ENCODE results near the gene CATSPERB. TPM values are rescaled to one million over a fixed set of nuclear protein-coding genes. Genes with fewer than 3 reads are reported as not detected.
"Not testable (repeated sequence)": the region's sequence is repeated elsewhere in the genome, so short reads cannot be mapped to it uniquely, and the experiment has no call there.

The CATSPERB gene
- polyA plus RNA-seq, 4 donors, result 0.89 to 0.92 (median 0.92) TPM; not detected in 1

GRCh38 chr14:91677687-91678086 is 54.2 kb downstream of the CATSPERB start:
- not testable (repeated sequence) for FAIRE-seq; H3K4me1 ChIP-seq (ENCODE audit: control insufficient read depth in 3 of 3, insufficient read depth in 2 of 3, low read depth in 1 of 3, low read length in 2 of 3); DNase-seq; H3K4me3 ChIP-seq (ENCODE audit: low read depth in 1 of 3, low read length in 3 of 3); H3K27me3 ChIP-seq (ENCODE audit: control insufficient read depth in 3 of 3, insufficient read depth in 3 of 3, low read length in 3 of 3); H3K36me3 ChIP-seq (ENCODE audit: control insufficient read depth in 3 of 3, insufficient read depth in 2 of 3, low read depth in 1 of 3, low read length in 3 of 3); H3K27ac ChIP-seq (ENCODE audit: low read depth in 1 of 3, low read length in 2 of 3); H3K9me3 ChIP-seq (ENCODE audit: control insufficient read depth in 2 of 2, insufficient read depth in 1 of 2, low read depth in 1 of 2, low read length in 1 of 2)
- WGBS, 3 donors, result 94 to 98% (median 94%) methylated on average over 3 of the region's 3 CpGs

DNA sequence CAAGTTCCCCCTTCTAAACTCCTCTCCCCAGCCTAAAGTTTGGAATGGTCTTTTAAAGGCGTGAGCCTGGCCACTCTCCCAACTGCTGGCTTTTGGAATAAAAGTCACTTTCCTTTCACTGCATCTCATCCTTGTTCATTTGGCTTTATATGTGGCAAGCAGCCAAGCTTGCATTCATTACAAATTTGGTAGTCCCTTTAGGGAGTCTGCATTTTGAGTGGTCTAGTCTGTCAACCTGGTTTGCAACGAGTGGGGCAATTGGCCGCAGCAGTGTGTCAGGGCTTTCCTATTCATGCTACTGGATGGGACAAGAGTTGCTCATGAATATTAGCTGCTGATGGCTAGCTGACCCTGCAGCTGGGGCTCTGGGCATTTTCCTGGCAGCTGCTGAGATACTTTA is 57.0 kb downstream of the CATSPERB start:
- no peak for FAIRE-seq
- H3K9me3 ChIP-seq (ENCODE audit: control insufficient read depth in 2 of 2, insufficient read depth in 1 of 2, low read depth in 1 of 2, low read length in 1 of 2), result peaks cover 0 to 3% of the 10 kb centered on the region in 2 donors
- WGBS, 3 donors, result 72 to 90% (median 85%) methylated on average over 3 of the region's 3 CpGs
- H3K4me3 ChIP-seq (ENCODE audit: low read depth in 1 of 3, low read length in 3 of 3), result no peak overlapping the region
- no peaks in the 10 kb centered on the region for H3K4me1 ChIP-seq (ENCODE audit: control insufficient read depth in 3 of 3, insufficient read depth in 2 of 3, low read depth in 1 of 3, low read length in 2 of 3)
- DNase-seq, result no peak
- H3K36me3 ChIP-seq (ENCODE audit: control insufficient read depth in 3 of 3, insufficient read depth in 2 of 3, low read depth in 1 of 3, low read length in 3 of 3), result no peaks in the 10 kb centered on the region
- no peaks in the 10 kb centered on the region for H3K27me3 ChIP-seq (ENCODE audit: control insufficient read depth in 3 of 3, insufficient read depth in 3 of 3, low read length in 3 of 3)
- no peak overlapping the region for H3K27ac ChIP-seq (ENCODE audit: low read depth in 1 of 3, low read length in 2 of 3)

DNA sequence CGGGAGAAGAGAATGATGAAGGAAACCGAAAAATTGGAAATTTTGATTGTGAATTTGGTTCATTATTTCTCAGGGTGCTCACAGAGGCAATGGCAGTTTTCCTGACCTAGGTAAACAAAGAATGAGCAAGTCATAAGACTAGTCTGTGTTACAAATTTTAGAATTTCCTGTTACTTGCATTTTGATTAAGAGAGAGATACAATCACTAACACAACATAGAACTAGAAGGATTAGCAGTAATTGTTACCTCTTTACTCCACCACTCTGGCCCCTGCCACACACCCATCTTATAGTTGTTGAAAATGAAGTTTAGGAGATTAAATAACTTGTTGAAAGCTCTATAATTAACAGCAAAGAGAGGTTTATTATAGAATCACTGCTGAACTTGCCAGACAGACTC is 62.0 kb downstream of the CATSPERB start:
- Histone ChIP-seq H3K4me1 (ENCODE audit: control insufficient read depth in 3 of 3, insufficient read depth in 2 of 3, low read depth in 1 of 3, low read length in 2 of 3) (no peaks in the 10 kb centered on the region), H3K9me3 (ENCODE audit: control insufficient read depth in 2 of 2, insufficient read depth in 1 of 2, low read depth in 1 of 2, low read length in 1 of 2) (no peaks in the 10 kb centered on the region), H3K4me3 (ENCODE audit: low read depth in 1 of 3, low read length in 3 of 3) (no peak overlapping the region), H3K36me3 (ENCODE audit: control insufficient read depth in 3 of 3, insufficient read depth in 2 of 3, low read depth in 1 of 3, low read length in 3 of 3) (no peaks in the 10 kb centered on the region), H3K27me3 (ENCODE audit: control insufficient read depth in 3 of 3, insufficient read depth in 3 of 3, low read length in 3 of 3) (no peaks in the 10 kb centered on the region), H3K27ac (ENCODE audit: low read depth in 1 of 3, low read length in 2 of 3) (no peak overlapping the region)
- DNase-seq (no peak), FAIRE-seq (no peak)
- WGBS, 3 donors, result 87 to 89% (median 87%) methylated on average over 2 of the region's 2 CpGs

DNA sequence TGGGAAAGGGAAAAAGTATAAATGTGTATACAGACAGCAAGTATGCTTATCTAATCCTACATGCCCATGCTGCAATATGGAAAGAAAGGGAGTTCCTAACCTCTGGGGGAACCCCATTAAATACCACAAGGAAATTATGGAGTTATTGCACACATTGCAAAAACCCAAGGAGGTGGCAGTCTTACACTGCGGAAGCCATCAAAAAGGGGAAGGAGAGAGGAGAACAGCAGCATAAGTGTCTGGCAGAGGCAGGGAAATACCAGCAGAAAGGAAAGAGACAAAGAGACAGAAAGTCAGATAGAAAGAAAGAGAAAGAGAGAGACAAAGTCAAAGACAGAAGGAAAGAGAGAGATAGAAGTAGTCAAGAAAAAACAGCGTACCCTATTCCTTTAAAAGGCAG is 64.8 kb downstream of the CATSPERB start:
- H3K9me3 ChIP-seq (ENCODE audit: control insufficient read depth in 2 of 2, insufficient read depth in 1 of 2, low read depth in 1 of 2, low read length in 1 of 2); H3K4me1 ChIP-seq (ENCODE audit: control insufficient read depth in 3 of 3, insufficient read depth in 2 of 3, low read depth in 1 of 3, low read length in 2 of 3); H3K27ac ChIP-seq (ENCODE audit: low read depth in 1 of 3, low read length in 2 of 3); H3K4me3 ChIP-seq (ENCODE audit: low read depth in 1 of 3, low read length in 3 of 3); FAIRE-seq; H3K27me3 ChIP-seq (ENCODE audit: control insufficient read depth in 3 of 3, insufficient read depth in 3 of 3, low read length in 3 of 3); DNase-seq; H3K36me3 ChIP-seq (ENCODE audit: control insufficient read depth in 3 of 3, insufficient read depth in 2 of 3, low read depth in 1 of 3, low read length in 3 of 3): not testable (repeated sequence)
- WGBS, 3 donors, result 86 to 98% (median 88%) methylated on average over 2 of the region's 2 CpGs

- Histone ChIP-seq H3K27ac (ENCODE audit: low read depth in 1 of 3, low read length in 2 of 3) (no peak overlapping the region), H3K4me3 (ENCODE audit: low read depth in 1 of 3, low read length in 3 of 3) (no peak overlapping the region), H3K4me1 (ENCODE audit: control insufficient read depth in 3 of 3, insufficient read depth in 2 of 3, low read depth in 1 of 3, low read length in 2 of 3) (no peaks in the 10 kb centered on the region), H3K9me3 (ENCODE audit: control insufficient read depth in 2 of 2, insufficient read depth in 1 of 2, low read depth in 1 of 2, low read length in 1 of 2) (no peaks in the 10 kb centered on the region), H3K27me3 (ENCODE audit: control insufficient read depth in 3 of 3, insufficient read depth in 3 of 3, low read length in 3 of 3) (no peaks in the 10 kb centered on the region), H3K36me3 (ENCODE audit: control insufficient read depth in 3 of 3, insufficient read depth in 2 of 3, low read depth in 1 of 3, low read length in 3 of 3) (no peaks in the 10 kb centered on the region)
- DNase-seq, result peak in 1 of 2 donors; percentile 37
- 60 to 95% (median 76%) methylated on average over 2 of the region's 2 CpGs for WGBS, 3 donors
- no peak for FAIRE-seq
These were observed 71.1 kb downstream of the CATSPERB start for GRCh38 chr14:91660790-91661189.

DNA sequence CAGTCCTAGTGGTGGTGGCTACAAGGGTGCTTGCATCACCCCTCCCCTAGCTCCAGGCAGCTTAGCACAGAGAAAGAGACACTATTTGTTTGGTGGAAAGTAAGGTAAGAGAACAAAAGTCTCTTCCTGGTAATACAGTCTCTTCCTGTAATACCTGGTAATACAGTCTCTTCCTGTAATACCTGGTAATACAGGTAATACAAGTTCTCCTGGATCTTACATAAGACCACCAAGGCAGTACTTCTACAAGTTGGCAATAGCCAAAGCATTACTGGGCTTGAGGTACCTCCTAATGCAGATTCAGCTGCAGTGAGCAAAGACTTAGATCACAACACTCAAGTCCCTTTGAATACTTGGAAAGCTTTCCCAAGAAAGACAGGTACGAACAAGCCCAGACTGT is 77.0 kb downstream of the CATSPERB start:
- Histone ChIP-seq H3K4me3 (ENCODE audit: low read depth in 1 of 3, low read length in 3 of 3) (no peak overlapping the region), H3K36me3 (ENCODE audit: control insufficient read depth in 3 of 3, insufficient read depth in 2 of 3, low read depth in 1 of 3, low read length in 3 of 3) (no peaks in the 10 kb centered on the region), H3K9me3 (ENCODE audit: control insufficient read depth in 2 of 2, insufficient read depth in 1 of 2, low read depth in 1 of 2, low read length in 1 of 2) (no peaks in the 10 kb centered on the region), H3K27ac (ENCODE audit: low read depth in 1 of 3, low read length in 2 of 3) (no peak overlapping the region), H3K4me1 (ENCODE audit: control insufficient read depth in 3 of 3, insufficient read depth in 2 of 3, low read depth in 1 of 3, low read length in 2 of 3) (no peaks in the 10 kb centered on the region), H3K27me3 (ENCODE audit: control insufficient read depth in 3 of 3, insufficient read depth in 3 of 3, low read length in 3 of 3) (no peaks in the 10 kb centered on the region)
- FAIRE-seq, result no peak
- no peak for DNase-seq
- 92 to 100% (median 96%) methylated on average over 1 of the region's 1 CpG for WGBS, 3 donors

GRCh38 chr14:91653451-91653850 is 78.4 kb downstream of the CATSPERB start:
- FAIRE-seq (no peak), DNase-seq (no peak)
- H3K36me3 ChIP-seq (ENCODE audit: control insufficient read depth in 3 of 3, insufficient read depth in 2 of 3, low read depth in 1 of 3, low read length in 3 of 3), result no peaks in the 10 kb centered on the region
- H3K4me1 ChIP-seq (ENCODE audit: control insufficient read depth in 3 of 3, insufficient read depth in 2 of 3, low read depth in 1 of 3, low read length in 2 of 3), result no peaks in the 10 kb centered on the region
- no peaks in the 10 kb centered on the region for H3K9me3 ChIP-seq (ENCODE audit: control insufficient read depth in 2 of 2, insufficient read depth in 1 of 2, low read depth in 1 of 2, low read length in 1 of 2)
- no peak overlapping the region for H3K4me3 ChIP-seq (ENCODE audit: low read depth in 1 of 3, low read length in 3 of 3)
- no peaks in the 10 kb centered on the region for H3K27me3 ChIP-seq (ENCODE audit: control insufficient read depth in 3 of 3, insufficient read depth in 3 of 3, low read length in 3 of 3)
- H3K27ac ChIP-seq (ENCODE audit: low read depth in 1 of 3, low read length in 2 of 3), result no peak overlapping the region
- WGBS, 3 donors, result 93 to 98% (median 94%) methylated on average over 2 of the region's 2 CpGs

DNA sequence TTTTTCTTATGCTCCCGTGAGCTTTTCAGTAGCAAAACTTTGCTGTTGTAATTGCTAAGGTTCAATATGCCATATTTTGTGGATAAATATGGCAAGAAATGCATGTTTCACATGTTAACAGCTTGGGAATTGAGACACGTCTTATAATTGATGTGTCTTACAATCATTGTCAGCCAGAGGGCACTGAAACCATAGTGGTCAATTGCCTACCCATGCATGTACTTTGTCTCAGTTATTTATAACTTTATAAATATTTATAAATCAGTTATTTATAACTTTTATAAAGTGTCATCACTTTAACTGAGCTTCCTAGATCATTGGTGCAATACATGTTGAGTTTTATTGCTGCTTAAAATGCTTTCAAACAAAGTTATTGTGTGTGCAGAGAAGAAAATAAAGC is 82.0 kb downstream of the CATSPERB start:
- WGBS, 3 donors, result 16 to 23% (median 19%) methylated on average over 2 of the region's 2 CpGs
- no peak overlapping the region for H3K4me3 ChIP-seq (ENCODE audit: low read depth in 1 of 3, low read length in 3 of 3)
- no peaks in the 10 kb centered on the region for H3K4me1 ChIP-seq (ENCODE audit: control insufficient read depth in 3 of 3, insufficient read depth in 2 of 3, low read depth in 1 of 3, low read length in 2 of 3)
- H3K36me3 ChIP-seq (ENCODE audit: control insufficient read depth in 3 of 3, insufficient read depth in 2 of 3, low read depth in 1 of 3, low read length in 3 of 3), result no peaks in the 10 kb centered on the region
- H3K27ac ChIP-seq (ENCODE audit: low read depth in 1 of 3, low read length in 2 of 3), result no peak overlapping the region
- FAIRE-seq, result peak; percentile 15
- no peaks in the 10 kb centered on the region for H3K27me3 ChIP-seq (ENCODE audit: control insufficient read depth in 3 of 3, insufficient read depth in 3 of 3, low read length in 3 of 3)
- H3K9me3 ChIP-seq (ENCODE audit: control insufficient read depth in 2 of 2, insufficient read depth in 1 of 2, low read depth in 1 of 2, low read length in 1 of 2), result no peaks in the 10 kb centered on the region
- DNase-seq, result peak; percentile 46 to 60

DNA sequence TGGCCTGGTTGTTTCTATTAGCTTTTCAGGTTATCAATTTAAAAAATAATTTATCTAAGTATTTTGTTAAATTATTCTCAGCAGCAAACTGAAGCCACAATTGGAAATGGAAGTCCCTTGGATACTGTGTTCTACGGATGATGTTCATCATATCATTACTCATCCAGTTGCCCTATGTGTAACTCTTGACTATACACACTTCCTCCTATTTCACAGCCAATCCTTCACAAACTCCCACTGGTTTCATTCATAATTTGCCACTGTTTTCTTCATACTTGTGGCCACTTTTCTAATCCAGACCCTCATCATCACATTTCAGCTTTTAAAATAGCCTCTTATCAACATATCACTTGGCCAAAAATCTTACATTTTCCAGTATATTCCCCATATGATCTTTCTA is 84.0 kb downstream of the CATSPERB start:
- H3K27ac ChIP-seq (ENCODE audit: low read depth in 1 of 3, low read length in 2 of 3), result no peak overlapping the region
- H3K4me3 ChIP-seq (ENCODE audit: low read depth in 1 of 3, low read length in 3 of 3), result no peak overlapping the region
- 88 to 97% (median 97%) methylated on average over 1 of the region's 1 CpG for WGBS, 3 donors
- no peaks in the 10 kb centered on the region for H3K36me3 ChIP-seq (ENCODE audit: control insufficient read depth in 3 of 3, insufficient read depth in 2 of 3, low read depth in 1 of 3, low read length in 3 of 3)
- DNase-seq (no peak), FAIRE-seq (no peak)
- H3K9me3 ChIP-seq (ENCODE audit: control insufficient read depth in 2 of 2, insufficient read depth in 1 of 2, low read depth in 1 of 2, low read length in 1 of 2), result no peaks in the 10 kb centered on the region
- H3K4me1 ChIP-seq (ENCODE audit: control insufficient read depth in 3 of 3, insufficient read depth in 2 of 3, low read depth in 1 of 3, low read length in 2 of 3), result no peaks in the 10 kb centered on the region
- H3K27me3 ChIP-seq (ENCODE audit: control insufficient read depth in 3 of 3, insufficient read depth in 3 of 3, low read length in 3 of 3), result no peaks in the 10 kb centered on the region

All from small intestine (tissue), 7 donors.